Measurements from ENCODE around the gene KCNJ6.

DNA sequence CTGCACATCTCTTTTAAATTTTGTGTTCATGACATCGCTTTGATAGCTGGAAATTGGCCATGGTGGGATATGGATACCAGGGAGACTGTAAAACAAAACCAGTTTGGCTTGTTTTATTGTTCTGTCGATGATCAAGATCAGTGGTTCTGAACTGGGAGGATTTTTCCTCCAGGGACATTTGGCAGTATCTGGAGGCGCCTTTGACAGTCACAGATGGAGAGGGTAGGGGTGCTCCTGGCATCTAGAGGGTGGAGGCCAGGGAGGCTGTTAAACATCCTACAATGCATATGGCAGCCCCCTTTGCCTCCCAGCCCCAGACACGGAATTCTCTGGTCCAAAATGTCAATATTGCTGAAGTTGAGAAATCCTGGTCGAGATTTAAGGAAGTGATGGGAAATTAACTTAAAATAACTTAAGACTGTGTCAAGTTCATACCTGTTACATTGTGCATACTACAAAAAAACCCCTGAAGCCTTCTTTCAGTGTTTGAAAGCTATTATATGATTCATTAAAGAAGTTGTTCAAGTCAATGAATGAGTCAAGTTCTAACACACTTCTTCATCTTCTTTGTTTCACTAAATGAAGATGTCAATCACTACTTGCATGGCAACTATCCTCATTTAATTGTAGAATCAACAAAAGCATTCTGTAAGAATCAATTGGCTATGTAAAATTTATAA, 150.9 kb downstream of the KCNJ6 start:
- TF ChIP-seq, protein P1, sequence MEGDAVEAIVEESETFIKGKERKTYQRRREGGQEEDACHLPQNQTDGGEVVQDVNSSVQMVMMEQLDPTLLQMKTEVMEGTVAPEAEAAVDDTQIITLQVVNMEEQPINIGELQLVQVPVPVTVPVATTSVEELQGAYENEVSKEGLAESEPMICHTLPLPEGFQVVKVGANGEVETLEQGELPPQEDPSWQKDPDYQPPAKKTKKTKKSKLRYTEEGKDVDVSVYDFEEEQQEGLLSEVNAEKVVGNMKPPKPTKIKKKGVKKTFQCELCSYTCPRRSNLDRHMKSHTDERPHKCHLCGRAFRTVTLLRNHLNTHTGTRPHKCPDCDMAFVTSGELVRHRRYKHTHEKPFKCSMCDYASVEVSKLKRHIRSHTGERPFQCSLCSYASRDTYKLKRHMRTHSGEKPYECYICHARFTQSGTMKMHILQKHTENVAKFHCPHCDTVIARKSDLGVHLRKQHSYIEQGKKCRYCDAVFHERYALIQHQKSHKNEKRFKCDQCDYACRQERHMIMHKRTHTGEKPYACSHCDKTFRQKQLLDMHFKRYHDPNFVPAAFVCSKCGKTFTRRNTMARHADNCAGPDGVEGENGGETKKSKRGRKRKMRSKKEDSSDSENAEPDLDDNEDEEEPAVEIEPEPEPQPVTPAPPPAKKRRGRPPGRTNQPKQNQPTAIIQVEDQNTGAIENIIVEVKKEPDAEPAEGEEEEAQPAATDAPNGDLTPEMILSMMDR (IDR thresholded peaks at IDR 0.05; ENCODE audit: low read length), result no peak
- TF ChIP-seq EZH2 (IDR thresholded peaks at IDR 0.05; ENCODE audit: borderline replicate concordance, low read length), result no peak
